OCI-LY7 (cell line): ENCODE results near the gene KANSL3. TPM values are rescaled to one million over a fixed set of nuclear protein-coding genes. Genes with fewer than 3 reads are reported as not detected.

Source experiments
- BruUV-seq: library from RNA; stranded (reverse); fragments of 400-500 nt; replicated peaks from 2 replicates; lab custom pipeline; 2021; lab: Mats Ljungman, UMichigan
- CTCF ChIA-PET: fragments of 300-600 bp; sonication (Branson Sonifier 250); formaldehyde crosslinking; loops from one replicate; lab custom pipeline; 2022; ENCODE audit warnings: antibody characterized with exemption; ENCODE audit not compliant: unreplicated experiment; lab: Charles Lee
- POLR2A ChIA-PET: fragments of 300-600 bp; sonication (Branson Sonifier 250); formaldehyde crosslinking; loops from one replicate; lab custom pipeline; 2022; ENCODE audit warnings: antibody characterized with exemption; lab: Charles Lee
- DNase-seq: peaks from one replicate; pipeline ENCODE4 v3.0.0-alpha.2; 2015; ENCODE audit warnings: low spot score
- H2AFZ ChIP-seq: fragments of 200-600 bp; sonication (generic), shearing (Covaris generic); 2 replicates; pipeline ENCODE4 v1.6.1; 2014; ENCODE audit warnings: mild to moderate bottlenecking, antibody characterized with exemption, low read length, moderate library complexity
- H3K27ac ChIP-seq: fragments of 200-600 bp; sonication (generic); 2 replicates; pipeline ENCODE4 v1.5.1; 2014; ENCODE audit warnings: mixed run types, low read depth, mild to moderate bottlenecking, moderate library complexity, low read length, inconsistent platforms; ENCODE audit not compliant: poor library complexity, severe bottlenecking
- H3K36me3 ChIP-seq: fragments of 200-600 bp; sonication (generic); 2 replicates; pipeline ENCODE4 v1.6.1; 2014; ENCODE audit warnings: mild to moderate bottlenecking, antibody characterized with exemption, low read length, moderate library complexity, mixed read lengths; ENCODE audit not compliant: insufficient read depth
- H3K4me1 ChIP-seq: fragments of 200-600 bp; sonication (generic); 2 replicates; pipeline ENCODE4 v1.5.1; 2014; ENCODE audit warnings: mild to moderate bottlenecking, low read length; ENCODE audit not compliant: insufficient read depth, poor library complexity, severe bottlenecking
- H3K4me2 ChIP-seq: fragments of 200-600 bp; sonication (generic); 2 replicates; pipeline ENCODE4 v1.6.1; 2014; ENCODE audit warnings: mild to moderate bottlenecking, low read length
- H3K4me3 ChIP-seq: fragments of 200-600 bp; sonication (generic); 2 replicates; pipeline ENCODE4 v1.5.1; 2014; ENCODE audit warnings: mild to moderate bottlenecking, low read depth, low read length; ENCODE audit not compliant: poor library complexity, severe bottlenecking
- H3K79me2 ChIP-seq: fragments of 200-600 bp; sonication (generic); 2 replicates; pipeline ENCODE4 v1.6.1; 2016; ENCODE audit warnings: low read depth, mild to moderate bottlenecking, low read length, moderate library complexity, mixed read lengths; ENCODE audit not compliant: insufficient read depth
- H3K9me2 ChIP-seq: fragments of 200-600 bp; sonication (generic); 2 replicates; pipeline ENCODE4 v1.6.1; 2016; ENCODE audit warnings: mild to moderate bottlenecking, low read length, mixed read lengths; ENCODE audit not compliant: insufficient read depth
- H3K9me3 ChIP-seq: fragments of 200-600 bp; sonication (generic); 2 replicates; pipeline ENCODE4 v1.6.1; 2014; ENCODE audit warnings: mild to moderate bottlenecking, mixed run types, low read length, mixed read lengths
- H4K20me1 ChIP-seq: fragments of 200-600 bp; sonication (generic); 2 replicates; pipeline ENCODE4 v1.6.1; 2014; ENCODE audit warnings: mild to moderate bottlenecking, antibody characterized with exemption, low read length, moderate library complexity, mixed read lengths; ENCODE audit not compliant: insufficient read depth
- CTCF ChIP-seq: fragments of 200-600 bp; sonication (generic); conservative IDR thresholded peaks from 2 replicates; pipeline ENCODE4 v1.5.1; 2014; ENCODE audit warnings: mild to moderate bottlenecking, antibody characterized with exemption, low read length, moderate library complexity, mixed read lengths
- EZH2phosphoT487 ChIP-seq: fragments of 200-600 bp; sonication (generic); IDR thresholded peaks from 2 replicates; pipeline ENCODE4 v1.6.1; 2018; ENCODE audit warnings: low read depth, borderline replicate concordance, mild to moderate bottlenecking, mixed run types, antibody characterized with exemption, low read length, moderate library complexity, mixed read lengths
- intact Hi-C: fragments of 100-400 bp; cut with micrococcal nuclease; formaldehyde crosslinking; loops from one replicate; pipeline ENCODE4 v1.10.0; 2022; ENCODE audit not compliant: unreplicated experiment
- total RNA-seq, 2 experiments: library from RNA; depleted of rRNA in 1 of 2; stranded (reverse); fragments of >200 nt in 1 of 2; shearing (Covaris generic) in 1 of 2; gene quantifications; 2 replicates each; pipeline ENCODE4 v1.2.3, GENCODE V29; 2014 to 2022

The KANSL3 gene
- total RNA-seq, 2 experiments from 2014 or later = 46.4 to 51.6 TPM

DNA sequence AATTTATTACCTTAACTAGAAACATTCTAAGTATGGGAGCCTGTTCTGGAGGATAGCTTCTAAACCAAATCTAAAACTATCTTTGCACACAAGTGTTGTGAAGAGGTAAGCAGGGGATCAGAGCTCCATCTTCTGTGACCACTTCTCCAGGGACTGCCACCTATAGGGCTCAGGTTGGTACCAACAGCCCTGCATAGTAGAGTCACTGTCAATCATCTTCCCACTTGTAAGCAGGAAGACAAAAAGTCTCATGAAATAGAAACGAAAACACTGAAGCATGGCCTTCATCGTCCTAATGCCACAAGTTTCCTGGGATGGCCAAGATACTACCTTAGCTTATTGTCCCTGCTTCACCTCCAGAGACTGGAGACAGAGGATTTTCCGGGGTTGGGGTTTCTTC lies 43.8 kb downstream of the KANSL3 start:
- H3K4me2 ChIP-seq = no peak overlapping the region
- ChIA-PET CTCF (interaction anchor here (0.6 kb wide), 1 partner anchor 10 kb away, joined by 4 read pairs; no protein-coding TSS in a partner anchor), POLR2A (interaction anchor here (0.8 kb wide), 1 partner anchor 13 kb away, joined by 3 read pairs; no protein-coding TSS in a partner anchor)
- TF ChIP-seq CTCF = no peak
- no peak for TF ChIP-seq EZH2phosphoT487
- H2AFZ ChIP-seq = no peak overlapping the region
- no peaks in the 10 kb centered on the region for H3K79me2 ChIP-seq
- H4K20me1 ChIP-seq = no peaks in the 10 kb centered on the region
- H3K36me3 ChIP-seq = peaks cover 80% of the 10 kb centered on the region
- H3K4me1 ChIP-seq = no peaks in the 10 kb centered on the region
- H3K27ac ChIP-seq = no peak overlapping the region
- no peak overlapping the region for H3K4me3 ChIP-seq
- H3K9me2 ChIP-seq = no peaks in the 10 kb centered on the region
- intact Hi-C loops = no loop called here
- BruUV-seq = no TSS peak
- H3K9me3 ChIP-seq = no peaks in the 10 kb centered on the region
- no peak for DNase-seq

- Histone ChIP-seq H2AFZ (no peak overlapping the region), H3K4me2 (no peak overlapping the region), H3K4me3 (no peak overlapping the region), H3K9me2 (no peaks in the 10 kb centered on the region), H3K4me1 (no peaks in the 10 kb centered on the region), H3K9me3 (no peaks in the 10 kb centered on the region), H3K27ac (no peak overlapping the region), H3K79me2 (no peaks in the 10 kb centered on the region), H4K20me1 (no peaks in the 10 kb centered on the region), H3K36me3 (peaks cover 59% of the 10 kb centered on the region)
- no TSS peak for BruUV-seq
- ChIA-PET CTCF (no interaction called here), POLR2A (no interaction called here)
- DNase-seq = no peak
- intact Hi-C loops = no loop called here
- TF ChIP-seq CTCF = no peak
- no peak for TF ChIP-seq EZH2phosphoT487
Observed at GRCh38 chr2:96591494-96591893, 46.6 kb downstream of the KANSL3 start.

DNA sequence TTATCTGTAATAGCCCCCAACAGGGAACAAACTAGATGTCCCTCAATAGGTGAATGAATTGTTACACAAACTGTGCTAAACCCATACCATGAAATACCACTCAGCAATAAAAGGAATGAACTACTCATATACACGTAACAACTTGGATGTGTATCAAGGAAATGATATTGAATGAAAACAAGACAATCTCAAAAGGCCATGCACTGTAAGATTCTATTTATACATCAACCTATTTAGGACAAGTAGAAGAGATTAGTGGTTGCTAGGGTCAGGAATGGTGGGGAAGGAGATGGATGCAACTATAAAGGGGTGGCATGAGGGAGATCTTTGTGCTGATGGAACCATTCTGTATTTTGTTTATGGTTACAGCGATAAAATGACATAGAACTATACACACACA lies 47.1 kb downstream of the KANSL3 start:
- H3K9me2 ChIP-seq = no peaks in the 10 kb centered on the region
- no peaks in the 10 kb centered on the region for H4K20me1 ChIP-seq
- H3K36me3 ChIP-seq = peaks cover 55% of the 10 kb centered on the region
- H3K4me3 ChIP-seq = no peak overlapping the region
- DNase-seq = no peak
- TF ChIP-seq EZH2phosphoT487 (no peak), CTCF (no peak)
- no peak overlapping the region for H2AFZ ChIP-seq
- H3K4me2 ChIP-seq = no peak overlapping the region
- intact Hi-C loops = no loop called here
- no peak overlapping the region for H3K27ac ChIP-seq
- CTCF ChIA-PET = no interaction called here
- H3K4me1 ChIP-seq = no peaks in the 10 kb centered on the region
- POLR2A ChIA-PET = no interaction called here
- H3K79me2 ChIP-seq = no peaks in the 10 kb centered on the region
- BruUV-seq = no TSS peak
- H3K9me3 ChIP-seq = no peaks in the 10 kb centered on the region
